Stimulated activated CD8-positive, alpha-beta memory T cell treated with anti-CD3 and anti-CD28 coated beads, Interleukin-7, amount 100 ng/mL, for 48 hours (primary cell): ENCODE data around the gene CLEC16A.
A peak's percentile ranks its signal among the peaks of the same experiment; 100 is the strongest.
"Not testable (repeated sequence)": the region's sequence is repeated elsewhere in the genome, so short reads cannot be mapped to it uniquely, and the experiment has no call there.

Source experiments
- DNase-seq, 2 donors: peaks; one replicate each; pipeline ENCODE4 v3.0.0-alpha.2; 2020; ENCODE audit warnings: low read depth in 1 of 2; ENCODE audit errors: extremely low read depth in 1 of 2

Gene CLEC16A

GRCh38 chr16:10964891-10965326, 20.5 kb downstream of the CLEC16A start:
- peak in 1 of 2 donors; percentile 71 for DNase-seq

- peak in 1 of 2 donors; percentile 61 for DNase-seq
These were observed 21.2 kb downstream of the CLEC16A start for GRCh38 chr16:10965440-10966061.

- DNase-seq = no peak
These were observed 21.8 kb downstream of the CLEC16A start for GRCh38 chr16:10966129-10966528.

- DNase-seq = not testable (repeated sequence)
These were observed 22.2 kb downstream of the CLEC16A start for GRCh38 chr16:10966559-10966958.

- no peak for DNase-seq
These were observed 23.6 kb downstream of the CLEC16A start for GRCh38 chr16:10967986-10968385.

GRCh38 chr16:10968498-10968897, 24.1 kb downstream of the CLEC16A start:
- DNase-seq = no peak

GRCh38 chr16:10969615-10970014, 25.3 kb downstream of the CLEC16A start:
- DNase-seq = no peak

GRCh38 chr16:10970065-10970464, 25.7 kb downstream of the CLEC16A start:
- no peak for DNase-seq

- no peak for DNase-seq
These were observed 27.2 kb downstream of the CLEC16A start for GRCh38 chr16:10971560-10971961.

GRCh38 chr16:10972108-10972818, 27.9 kb downstream of the CLEC16A start:
- no peak for DNase-seq

- no peak for DNase-seq
These were observed 28.6 kb downstream of the CLEC16A start for GRCh38 chr16:10972819-10973464.

GRCh38 chr16:10976634-10977033, 32.3 kb downstream of the CLEC16A start:
- no peak for DNase-seq

- no peak for DNase-seq
These were observed 33.8 kb downstream of the CLEC16A start for GRCh38 chr16:10978124-10978523.

- DNase-seq = no peak
These were observed 34.6 kb downstream of the CLEC16A start for GRCh38 chr16:10978871-10979446.

- no peak for DNase-seq
These were observed 35.6 kb downstream of the CLEC16A start for GRCh38 chr16:10979717-10980601.

GRCh38 chr16:10980813-10981212, 36.4 kb downstream of the CLEC16A start:
- DNase-seq = no peak

GRCh38 chr16:10981697-10982216, 37.4 kb downstream of the CLEC16A start:
- peak in 1 of 2 donors; percentile 62 for DNase-seq

GRCh38 chr16:10982465-10983150, 38.2 kb downstream of the CLEC16A start:
- DNase-seq = no peak

GRCh38 chr16:10983159-10983558, 38.8 kb downstream of the CLEC16A start:
- no peak for DNase-seq

GRCh38 chr16:10984509-10984908, 40.1 kb downstream of the CLEC16A start:
- no peak for DNase-seq
